ENCODE data around the gene HTR6.

DNA sequence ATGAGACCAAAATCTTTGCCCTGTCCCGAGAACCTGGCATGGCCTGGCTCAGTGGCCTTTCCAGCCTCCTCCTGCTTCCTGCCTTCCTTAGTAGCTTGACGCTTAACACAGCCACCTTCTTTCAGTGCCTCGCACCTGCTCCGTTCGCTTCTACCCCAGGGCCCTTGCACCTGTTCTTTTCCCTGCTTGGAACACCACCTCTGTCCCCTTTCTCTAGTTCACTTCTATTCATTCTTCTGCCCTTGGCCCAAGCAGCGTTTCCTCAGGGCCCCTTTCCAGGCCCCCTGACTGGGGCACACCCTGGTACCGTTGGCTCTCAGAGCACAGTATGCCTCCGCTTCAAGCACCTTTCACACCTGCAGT is 9.0 kb upstream of the HTR6 start:
- TF ChIP-seq, protein P1, sequence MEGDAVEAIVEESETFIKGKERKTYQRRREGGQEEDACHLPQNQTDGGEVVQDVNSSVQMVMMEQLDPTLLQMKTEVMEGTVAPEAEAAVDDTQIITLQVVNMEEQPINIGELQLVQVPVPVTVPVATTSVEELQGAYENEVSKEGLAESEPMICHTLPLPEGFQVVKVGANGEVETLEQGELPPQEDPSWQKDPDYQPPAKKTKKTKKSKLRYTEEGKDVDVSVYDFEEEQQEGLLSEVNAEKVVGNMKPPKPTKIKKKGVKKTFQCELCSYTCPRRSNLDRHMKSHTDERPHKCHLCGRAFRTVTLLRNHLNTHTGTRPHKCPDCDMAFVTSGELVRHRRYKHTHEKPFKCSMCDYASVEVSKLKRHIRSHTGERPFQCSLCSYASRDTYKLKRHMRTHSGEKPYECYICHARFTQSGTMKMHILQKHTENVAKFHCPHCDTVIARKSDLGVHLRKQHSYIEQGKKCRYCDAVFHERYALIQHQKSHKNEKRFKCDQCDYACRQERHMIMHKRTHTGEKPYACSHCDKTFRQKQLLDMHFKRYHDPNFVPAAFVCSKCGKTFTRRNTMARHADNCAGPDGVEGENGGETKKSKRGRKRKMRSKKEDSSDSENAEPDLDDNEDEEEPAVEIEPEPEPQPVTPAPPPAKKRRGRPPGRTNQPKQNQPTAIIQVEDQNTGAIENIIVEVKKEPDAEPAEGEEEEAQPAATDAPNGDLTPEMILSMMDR (IDR thresholded peaks at IDR 0.05) = no peak
- TF ChIP-seq POLR2AphosphoS5 (IDR thresholded peaks at IDR 0.05) (no peak), POLR2A (IDR thresholded peaks at IDR 0.05) (no peak)
